IPS DF 6.9 (cell line): ENCODE results near the gene PADI1.

ENCODE experiments used
- DNase-seq: peaks from one replicate; pipeline ENCODE4 v3.0.0-alpha.2; 2013; ENCODE audit warnings: low read depth, low spot score
- H3K27ac ChIP-seq: one replicate; pipeline ENCODE4 v1.5.1; 2013; ENCODE audit warnings: low read length, control low read depth
- H3K27me3 ChIP-seq: 2 replicates; pipeline ENCODE4 v1.6.1; 2013; ENCODE audit warnings: mild to moderate bottlenecking, low read length; ENCODE audit not compliant: control insufficient read depth, insufficient read depth
- H3K36me3 ChIP-seq: 2 replicates; pipeline ENCODE4 v1.6.1; 2013; ENCODE audit warnings: low read length; ENCODE audit not compliant: control insufficient read depth, insufficient read depth
- H3K4me1 ChIP-seq: 2 replicates; pipeline ENCODE4 v1.6.1; 2013; ENCODE audit warnings: low read length; ENCODE audit not compliant: control insufficient read depth, insufficient read depth
- H3K4me3 ChIP-seq: 2 replicates; pipeline ENCODE4 v1.5.1; 2013; ENCODE audit warnings: mild to moderate bottlenecking, low read length
- H3K9me3 ChIP-seq: 2 replicates; pipeline ENCODE4 v1.6.1; 2013; ENCODE audit warnings: low read length, inconsistent platforms; ENCODE audit not compliant: control insufficient read depth, insufficient read depth
- WGBS: extraction: QIAGEN DNeasy Blood & Tissue Kit; methylation state at CpG from one replicate; pipeline ENCODE4 v1.1.7; 2013; ENCODE audit warnings: mixed read lengths, missing lambda C conversion rate; ENCODE audit not compliant: insufficient read length, insufficient coverage; 5-methylcytosine and 5-hydroxymethylcytosine counted together

Gene PADI1

GRCh38 chr1:17222557-17222956 is 17.6 kb downstream of the PADI1 start:
- H3K27ac ChIP-seq, result no peak overlapping the region
- no peaks in the 10 kb centered on the region for H3K27me3 ChIP-seq
- H3K9me3 ChIP-seq, result no peaks in the 10 kb centered on the region
- H3K4me3 ChIP-seq, result no peak overlapping the region
- no peak for DNase-seq
- H3K36me3 ChIP-seq, result no peaks in the 10 kb centered on the region
- WGBS, result 100% methylated on average over 2 of the region's 14 CpGs
- H3K4me1 ChIP-seq, result no peaks in the 10 kb centered on the region

- Histone ChIP-seq H3K4me1 (no peaks in the 10 kb centered on the region), H3K9me3 (no peaks in the 10 kb centered on the region), H3K27me3 (no peaks in the 10 kb centered on the region), H3K4me3 (no peak overlapping the region), H3K27ac (no peak overlapping the region), H3K36me3 (no peaks in the 10 kb centered on the region)
- DNase-seq, result no peak
- WGBS, result no CpG with 5 or more reads among the region's 4 CpGs
Observed at GRCh38 chr1:17224434-17224833, 19.5 kb downstream of the PADI1 start.

- Histone ChIP-seq H3K4me1 (no peaks in the 10 kb centered on the region), H3K36me3 (no peaks in the 10 kb centered on the region), H3K9me3 (no peaks in the 10 kb centered on the region), H3K4me3 (no peak overlapping the region), H3K27me3 (no peaks in the 10 kb centered on the region), H3K27ac (no peak overlapping the region)
- WGBS, result no CpG with 5 or more reads among the region's 6 CpGs
- DNase-seq, result no peak
Observed at GRCh38 chr1:17225140-17225539, 20.2 kb downstream of the PADI1 start.

- WGBS, result no CpG with 5 or more reads among the region's 7 CpGs
Observed at GRCh38 chr1:17227358-17227915, 22.5 kb downstream of the PADI1 start.

GRCh38 chr1:17228619-17229018 is 23.7 kb downstream of the PADI1 start:
- Histone ChIP-seq H3K4me1 (no peaks in the 10 kb centered on the region), H3K9me3 (no peaks in the 10 kb centered on the region), H3K36me3 (no peaks in the 10 kb centered on the region), H3K27me3 (no peaks in the 10 kb centered on the region), H3K27ac (no peak overlapping the region), H3K4me3 (no peak overlapping the region)
- no peak for DNase-seq
- no CpG with 5 or more reads among the region's 8 CpGs for whole genome bisulfite sequencing

More at GRCh38 chr1:17227358-17227915, 22.5 kb downstream of the PADI1 start:
- H3K4me1 ChIP-seq, result no peaks in the 10 kb centered on the region
- no peaks in the 10 kb centered on the region for H3K27me3 ChIP-seq
- H3K4me3 ChIP-seq, result no peak overlapping the region
- H3K36me3 ChIP-seq, result no peaks in the 10 kb centered on the region
- no peak for DNase-seq
- H3K27ac ChIP-seq, result no peak overlapping the region
- H3K9me3 ChIP-seq, result no peaks in the 10 kb centered on the region

- no peaks in the 10 kb centered on the region for H3K27me3 ChIP-seq
- no CpG with 5 or more reads among the region's 6 CpGs for WGBS
- H3K9me3 ChIP-seq, result no peaks in the 10 kb centered on the region
- DNase-seq, result no peak
- no peak overlapping the region for H3K27ac ChIP-seq
- no peaks in the 10 kb centered on the region for H3K4me1 ChIP-seq
- H3K36me3 ChIP-seq, result no peaks in the 10 kb centered on the region
- H3K4me3 ChIP-seq, result no peak overlapping the region
Observed at GRCh38 chr1:17229379-17229778, 24.5 kb downstream of the PADI1 start.

GRCh38 chr1:17230106-17230505 is 25.2 kb downstream of the PADI1 start:
- Histone ChIP-seq H3K27ac (no peak overlapping the region), H3K4me3 (no peak overlapping the region), H3K27me3 (no peaks in the 10 kb centered on the region), H3K36me3 (no peaks in the 10 kb centered on the region), H3K4me1 (no peaks in the 10 kb centered on the region), H3K9me3 (no peaks in the 10 kb centered on the region)
- no peak for DNase-seq
- no CpG with 5 or more reads among the region's 10 CpGs for WGBS

- H3K4me3 ChIP-seq, result no peak overlapping the region
- no peak overlapping the region for H3K27ac ChIP-seq
- no peaks in the 10 kb centered on the region for H3K4me1 ChIP-seq
- H3K36me3 ChIP-seq, result no peaks in the 10 kb centered on the region
- WGBS, result no CpG with 5 or more reads among the region's 8 CpGs
- H3K9me3 ChIP-seq, result no peaks in the 10 kb centered on the region
- no peaks in the 10 kb centered on the region for H3K27me3 ChIP-seq
- DNase-seq, result no peak
Observed at GRCh38 chr1:17230671-17231310, 25.9 kb downstream of the PADI1 start.

- H3K36me3 ChIP-seq, result no peaks in the 10 kb centered on the region
- 0 out of 2 replicates have a peak, but pooled peaks cover 2% of the 10 kb centered on the region for H3K4me1 ChIP-seq
- no CpG with 5 or more reads among the region's 22 CpGs for WGBS
- no peak overlapping the region for H3K27ac ChIP-seq
- H3K4me3 ChIP-seq, result no peak overlapping the region
- no peaks in the 10 kb centered on the region for H3K27me3 ChIP-seq
- no peaks in the 10 kb centered on the region for H3K9me3 ChIP-seq
- DNase-seq, result no peak
Observed at GRCh38 chr1:17232759-17233661, 28.1 kb downstream of the PADI1 start.

GRCh38 chr1:17233675-17234320 is 28.9 kb downstream of the PADI1 start:
- H3K27me3 ChIP-seq, result no peaks in the 10 kb centered on the region
- 0 out of 2 replicates have a peak, but pooled peaks cover 2% of the 10 kb centered on the region for H3K4me1 ChIP-seq
- no CpG with 5 or more reads among the region's 6 CpGs for WGBS
- H3K36me3 ChIP-seq, result no peaks in the 10 kb centered on the region
- no peak for DNase-seq
- no peaks in the 10 kb centered on the region for H3K9me3 ChIP-seq
- H3K27ac ChIP-seq, result no peak overlapping the region
- H3K4me3 ChIP-seq, result no peak overlapping the region
